BJ (cell line): ENCODE data around the gene MOK. TPM values are rescaled to one million over a fixed set of nuclear protein-coding genes. Genes with fewer than 3 reads are reported as not detected.
A peak's percentile ranks its signal among the peaks of the same experiment; 100 is the strongest.

Source experiments
- CTCF ChIA-PET: fragments of 350-600 bp; formaldehyde crosslinking; extraction: SDS; loops from one replicate; lab custom pipeline; 2021; ENCODE audit warnings: antibody characterized with exemption, inconsistent platforms; lab: Yijun Ruan, JAX
- POLR2A ChIA-PET: fragments of 300-600 bp; sonication (Branson Sonifier 250); formaldehyde crosslinking; extraction: SDS; loops from one replicate; lab custom pipeline; 2021; ENCODE audit warnings: antibody characterized with exemption; lab: Charles Lee
- DNase-seq: peaks from one replicate; pipeline ENCODE4 v3.0.0-alpha.2; 2011; ENCODE audit warnings: low read depth
- H3K27me3 ChIP-seq: 2 replicates; pipeline ENCODE4 v1.6.0; 2011; ENCODE audit warnings: low read length; ENCODE audit not compliant: control insufficient read depth, insufficient read depth
- H3K36me3 ChIP-seq: 2 replicates; pipeline ENCODE4 v1.5.1; 2011; ENCODE audit warnings: low read length; ENCODE audit not compliant: control insufficient read depth, insufficient read depth
- H3K4me3 ChIP-seq: 2 replicates; pipeline ENCODE4 v1.5.1; 2011; ENCODE audit warnings: low read depth, mild to moderate bottlenecking, control low read depth, low read length
- polyA plus RNA-seq: library from polyadenylated mRNA; depleted of rRNA; stranded (reverse); fragments of >200 nt; gene quantifications from 2 replicates; pipeline ENCODE4 v1.2.3, GENCODE V29; 2011
- TF ChIP-seq, protein P1 (sequence below): IDR thresholded peaks from 2 replicates; pipeline ENCODE4 v1.5.1; 2011; ENCODE audit warnings: low read depth, mild to moderate bottlenecking, control low read depth, inconsistent platforms, low read length, moderate library complexity; ENCODE audit not compliant: insufficient read depth

Gene MOK
- polyA plus RNA-seq, 1 experiment, result 26.0 TPM

- Histone ChIP-seq H3K36me3 (no peaks in the 10 kb centered on the region; the same call in 1 of the 2 replicates), H3K27me3 (no peaks in the 10 kb centered on the region), H3K4me3 (no peak overlapping the region)
- no peak for DNase-seq
- POLR2A ChIA-PET, result no interaction called here
- TF ChIP-seq, protein P1, sequence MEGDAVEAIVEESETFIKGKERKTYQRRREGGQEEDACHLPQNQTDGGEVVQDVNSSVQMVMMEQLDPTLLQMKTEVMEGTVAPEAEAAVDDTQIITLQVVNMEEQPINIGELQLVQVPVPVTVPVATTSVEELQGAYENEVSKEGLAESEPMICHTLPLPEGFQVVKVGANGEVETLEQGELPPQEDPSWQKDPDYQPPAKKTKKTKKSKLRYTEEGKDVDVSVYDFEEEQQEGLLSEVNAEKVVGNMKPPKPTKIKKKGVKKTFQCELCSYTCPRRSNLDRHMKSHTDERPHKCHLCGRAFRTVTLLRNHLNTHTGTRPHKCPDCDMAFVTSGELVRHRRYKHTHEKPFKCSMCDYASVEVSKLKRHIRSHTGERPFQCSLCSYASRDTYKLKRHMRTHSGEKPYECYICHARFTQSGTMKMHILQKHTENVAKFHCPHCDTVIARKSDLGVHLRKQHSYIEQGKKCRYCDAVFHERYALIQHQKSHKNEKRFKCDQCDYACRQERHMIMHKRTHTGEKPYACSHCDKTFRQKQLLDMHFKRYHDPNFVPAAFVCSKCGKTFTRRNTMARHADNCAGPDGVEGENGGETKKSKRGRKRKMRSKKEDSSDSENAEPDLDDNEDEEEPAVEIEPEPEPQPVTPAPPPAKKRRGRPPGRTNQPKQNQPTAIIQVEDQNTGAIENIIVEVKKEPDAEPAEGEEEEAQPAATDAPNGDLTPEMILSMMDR, result peak; percentile 45
- CTCF ChIA-PET, result interaction anchor here (0.6 to 3.2 kb wide), 5 partner anchors 9 to 1890 kb away, joined by 3 to 11 read pairs (median 4); no protein-coding TSS in a partner anchor
Measured at GRCh38 chr14:102295270-102295669, 9.7 kb downstream of the MOK start.

DNA sequence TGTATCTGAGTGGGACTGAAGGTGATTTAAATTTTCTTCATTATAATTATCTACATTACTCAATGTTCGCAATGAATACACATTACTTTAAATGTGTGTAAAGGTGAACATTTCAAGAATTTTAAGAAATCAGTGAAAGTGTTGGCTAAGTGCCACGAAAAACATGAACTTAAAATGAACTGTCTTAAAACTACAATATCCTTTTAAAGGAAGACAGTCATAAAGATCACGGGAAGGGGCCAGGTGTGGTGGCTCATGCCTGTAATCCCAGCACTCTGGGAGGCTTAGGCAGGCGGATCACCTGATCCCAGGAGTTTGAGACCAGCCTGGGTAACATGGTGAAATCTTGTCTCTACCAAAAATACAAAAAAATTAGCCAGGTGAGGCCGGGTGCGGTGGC is 11.2 kb downstream of the MOK start:
- TF ChIP-seq, protein P1, result no peak
- Histone ChIP-seq H3K27me3 (no peaks in the 10 kb centered on the region), H3K4me3 (no peak overlapping the region), H3K36me3 (no peaks in the 10 kb centered on the region; the same call in 1 of the 2 replicates)
- ChIA-PET POLR2A (no interaction called here), CTCF (interaction anchor here (3.2 kb wide), 1 partner anchor 21 kb away, joined by 11 read pairs; no protein-coding TSS in a partner anchor)
- no peak for DNase-seq

DNA sequence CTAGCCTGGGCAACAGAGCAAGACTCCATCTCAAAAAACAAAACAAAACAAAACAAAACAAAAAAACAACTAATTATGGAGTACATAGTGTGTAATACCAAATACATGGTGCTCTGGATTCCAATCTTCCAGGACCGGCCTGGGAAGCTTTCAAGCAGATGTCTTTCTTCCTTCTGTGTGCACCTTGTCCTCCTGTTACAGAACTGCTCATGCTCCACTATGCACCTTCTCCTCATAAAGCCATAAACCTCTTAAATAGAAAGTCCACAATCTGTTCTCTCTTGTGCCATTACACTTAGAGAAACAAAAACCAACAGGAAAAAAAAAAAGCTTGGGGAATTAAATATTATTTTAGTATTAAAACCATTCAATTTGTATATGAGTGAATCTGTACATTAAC is 12.5 kb downstream of the MOK start:
- ChIA-PET CTCF (no interaction called here), POLR2A (interaction anchor here (0.6 kb wide), 1 partner anchor 16 kb away, joined by 3 read pairs; no protein-coding TSS in a partner anchor)
- no peak for DNase-seq
- TF ChIP-seq, protein P1, result no peak
- no peak overlapping the region for H3K4me3 ChIP-seq
- H3K27me3 ChIP-seq, result no peaks in the 10 kb centered on the region
- no peaks in the 10 kb centered on the region for H3K36me3 ChIP-seq

DNA sequence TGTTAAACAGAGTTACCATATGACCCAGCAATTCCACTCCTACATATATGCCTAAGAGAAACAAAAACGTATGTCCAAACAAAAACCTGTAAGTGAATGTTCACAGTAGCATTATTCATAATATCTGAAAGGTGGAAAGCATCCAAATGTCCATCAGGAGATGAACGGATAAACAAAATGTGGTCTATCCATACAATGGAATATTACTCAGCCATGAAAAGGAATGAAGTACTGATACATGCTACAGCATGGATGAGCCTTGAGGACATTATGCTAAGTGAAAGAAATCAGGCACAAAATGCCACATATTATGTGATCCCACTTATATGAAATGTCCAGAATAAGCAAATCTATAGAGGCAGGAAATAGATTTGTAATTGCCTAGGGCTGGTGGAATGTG is 16.8 kb downstream of the MOK start:
- no peak for DNase-seq
- TF ChIP-seq, protein P1, result no peak
- Histone ChIP-seq H3K36me3 (no peaks in the 10 kb centered on the region), H3K27me3 (no peaks in the 10 kb centered on the region), H3K4me3 (no peak overlapping the region)
- ChIA-PET POLR2A (no interaction called here), CTCF (no interaction called here)

- H3K27me3 ChIP-seq, result no peaks in the 10 kb centered on the region
- H3K36me3 ChIP-seq, result no peaks in the 10 kb centered on the region
- POLR2A ChIA-PET, result no interaction called here
- CTCF ChIA-PET, result no interaction called here
- TF ChIP-seq, protein P1, result no peak
- H3K4me3 ChIP-seq, result no peak overlapping the region
- DNase-seq, result no peak
Measured at GRCh38 chr14:102285106-102285505, 19.9 kb downstream of the MOK start.
